Left forelimb (tissue), 1 donor: Measurements from ENCODE around the gene CLDN14.

Experiments used
- DNase-seq: peaks from one replicate; pipeline ENCODE4 v3.0.0-alpha.2; 2018; ENCODE audit warnings: low spot score

Gene CLDN14, protein sequence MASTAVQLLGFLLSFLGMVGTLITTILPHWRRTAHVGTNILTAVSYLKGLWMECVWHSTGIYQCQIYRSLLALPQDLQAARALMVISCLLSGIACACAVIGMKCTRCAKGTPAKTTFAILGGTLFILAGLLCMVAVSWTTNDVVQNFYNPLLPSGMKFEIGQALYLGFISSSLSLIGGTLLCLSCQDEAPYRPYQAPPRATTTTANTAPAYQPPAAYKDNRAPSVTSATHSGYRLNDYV

DNA sequence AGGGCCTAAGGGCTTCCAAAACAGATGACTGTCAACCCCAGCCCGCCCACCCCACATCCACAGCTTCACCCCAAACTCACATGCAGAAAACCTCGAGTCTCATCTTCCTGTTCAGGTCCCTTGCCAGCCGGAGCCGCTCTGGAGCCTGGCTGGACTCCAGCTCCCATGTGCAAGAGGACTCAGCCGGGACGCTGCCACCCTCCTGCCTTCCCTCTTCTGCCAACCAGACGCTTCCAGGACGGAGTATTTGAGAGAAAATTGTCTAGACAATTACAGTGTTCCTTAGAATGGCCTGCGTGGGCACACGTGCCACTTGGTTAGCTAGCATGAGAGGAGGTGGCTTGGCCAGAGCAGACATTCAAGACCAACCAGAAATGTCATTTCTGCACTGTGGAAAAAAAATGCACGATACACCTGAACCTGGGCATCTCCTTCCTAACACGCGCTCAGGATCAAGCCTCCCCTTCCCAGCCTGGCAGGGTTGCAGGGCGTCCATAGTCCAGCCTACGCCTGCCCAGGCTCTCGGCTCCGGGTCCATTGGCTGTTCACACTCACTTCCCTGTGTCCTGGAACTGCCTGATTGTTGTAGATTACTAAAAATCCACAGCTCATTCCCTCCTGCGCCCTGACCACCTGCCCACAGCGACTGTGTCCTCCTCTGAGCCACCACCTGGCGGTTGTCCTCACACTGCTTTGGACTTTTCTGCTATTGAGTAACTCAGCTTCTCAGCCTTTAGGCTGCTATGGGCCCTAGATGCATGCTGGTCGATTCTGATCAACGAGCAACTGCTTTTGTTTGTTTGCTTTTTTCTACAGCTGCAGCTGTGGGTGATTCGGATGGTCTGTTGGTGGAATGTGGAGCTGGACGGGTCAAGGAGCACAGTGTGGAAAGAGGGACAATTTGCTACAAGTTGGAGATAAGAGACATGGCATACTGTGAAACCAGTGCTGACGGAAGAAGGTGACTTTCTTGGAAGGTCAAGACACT is at the start of gene CLDN14:
Gene CLDN14 (minus strand): TSS at position 708 of the 988 bp plus-strand sequence. CDS start 18,427 bp downstream, outside the sequence.
- DNase-seq = no peak

DNA sequence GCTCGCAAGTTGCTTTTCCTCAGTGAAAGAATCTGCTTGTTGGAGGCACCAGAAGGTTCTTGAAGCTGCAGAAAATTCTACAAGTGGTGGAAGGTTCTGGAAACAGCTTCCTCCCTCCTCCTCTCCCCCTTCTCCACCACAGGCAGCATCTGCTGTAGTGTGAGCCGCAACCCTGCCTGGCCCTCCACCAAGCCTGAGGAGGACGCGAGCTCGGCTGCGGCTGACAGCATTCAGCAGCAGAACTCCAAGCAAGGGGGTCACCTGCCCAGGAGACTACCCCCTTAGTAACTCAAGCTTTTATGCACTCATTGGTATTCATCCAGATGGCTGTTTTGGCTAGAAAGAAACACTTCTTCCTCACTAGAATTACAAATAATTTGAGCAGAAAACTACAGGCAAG is 48.8 kb upstream of the CLDN14 start:
- DNase-seq = no peak

DNA sequence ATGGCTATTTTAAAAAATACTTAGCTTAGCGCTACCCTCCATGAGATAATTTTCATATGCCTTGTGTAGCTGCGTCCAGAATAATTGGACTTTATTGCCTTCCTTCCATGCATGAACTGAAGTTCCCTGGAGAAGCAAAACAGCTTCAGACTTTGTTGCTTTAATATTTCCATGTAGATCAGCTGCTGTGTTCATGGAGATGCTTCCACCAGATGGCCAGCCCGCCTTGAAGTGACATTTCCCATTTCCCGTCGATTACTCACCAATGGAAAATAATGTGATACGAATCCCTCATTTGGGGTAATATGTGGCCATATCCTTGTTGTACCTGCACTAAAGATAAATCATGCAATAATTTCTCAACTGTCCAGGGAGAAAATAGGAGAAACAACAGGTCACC is 47.4 kb upstream of the CLDN14 start:
- DNase-seq = no peak

DNA sequence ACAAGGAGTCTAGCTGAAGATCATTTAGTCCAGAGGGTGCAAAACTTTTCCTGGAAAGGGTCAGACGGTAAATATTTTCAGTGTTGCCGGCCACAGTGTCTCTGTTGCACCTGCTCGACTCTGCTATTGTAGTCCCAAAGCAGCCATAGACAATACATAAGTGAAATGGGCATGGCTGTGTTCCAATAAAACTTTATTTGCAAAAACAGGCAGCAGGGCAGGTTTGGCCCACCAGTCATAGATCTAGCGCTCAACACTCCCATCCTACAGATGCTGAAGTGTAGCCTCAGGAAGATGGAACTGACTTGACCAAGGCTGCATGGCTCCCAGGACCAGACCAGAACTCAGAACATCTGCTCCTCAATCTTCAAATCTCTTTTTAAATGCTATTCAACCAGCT is 46.2 kb upstream of the CLDN14 start:
- no peak for DNase-seq

DNA sequence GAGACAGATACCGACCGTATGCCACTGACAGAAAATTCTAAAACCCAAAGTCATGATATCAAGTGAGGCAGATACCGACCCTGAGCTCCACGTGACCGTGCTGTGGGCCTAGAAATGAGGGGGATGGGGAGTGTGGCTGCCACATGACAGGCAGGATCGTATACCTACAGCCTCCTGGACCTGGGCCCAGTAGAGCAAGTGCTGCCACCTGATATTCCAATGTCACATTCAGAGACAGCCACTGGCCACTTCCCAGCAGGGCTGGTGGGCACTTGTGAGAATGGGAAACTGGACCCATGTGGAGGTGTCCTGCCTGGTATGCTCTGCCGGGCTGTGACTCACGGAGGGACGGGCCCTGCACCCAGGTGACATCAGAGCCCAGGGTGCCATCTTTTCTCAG is 44.6 kb upstream of the CLDN14 start:
- no peak for DNase-seq

DNA sequence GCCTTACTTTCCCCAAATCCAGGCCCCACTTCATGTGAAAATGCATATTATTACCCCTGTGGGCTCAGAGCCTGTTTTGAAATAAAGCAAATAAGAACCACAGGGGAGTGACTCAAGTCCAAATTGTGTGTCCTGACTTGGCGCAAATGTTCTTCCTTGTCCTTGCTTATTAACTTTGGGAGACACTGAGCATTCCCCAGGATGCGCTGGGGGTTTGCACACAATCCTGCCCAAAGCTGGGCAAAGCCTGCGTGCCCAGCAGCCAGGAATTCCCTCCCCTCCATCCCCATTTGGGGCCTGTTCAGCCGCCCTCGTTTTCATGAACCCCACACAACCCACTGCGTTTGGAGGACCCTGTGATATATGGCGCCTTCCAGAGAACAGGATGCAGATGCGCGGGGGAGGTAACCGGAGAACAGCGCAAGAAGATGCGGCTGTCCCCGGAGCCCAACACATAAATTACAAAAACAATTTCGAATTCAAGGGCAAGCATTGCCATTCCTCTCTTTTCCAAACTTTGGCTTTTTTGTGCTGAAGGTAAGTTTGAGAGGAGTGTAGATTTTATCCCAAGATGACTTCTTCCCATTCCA is 42.4 kb upstream of the CLDN14 start:
- no peak for DNase-seq

DNA sequence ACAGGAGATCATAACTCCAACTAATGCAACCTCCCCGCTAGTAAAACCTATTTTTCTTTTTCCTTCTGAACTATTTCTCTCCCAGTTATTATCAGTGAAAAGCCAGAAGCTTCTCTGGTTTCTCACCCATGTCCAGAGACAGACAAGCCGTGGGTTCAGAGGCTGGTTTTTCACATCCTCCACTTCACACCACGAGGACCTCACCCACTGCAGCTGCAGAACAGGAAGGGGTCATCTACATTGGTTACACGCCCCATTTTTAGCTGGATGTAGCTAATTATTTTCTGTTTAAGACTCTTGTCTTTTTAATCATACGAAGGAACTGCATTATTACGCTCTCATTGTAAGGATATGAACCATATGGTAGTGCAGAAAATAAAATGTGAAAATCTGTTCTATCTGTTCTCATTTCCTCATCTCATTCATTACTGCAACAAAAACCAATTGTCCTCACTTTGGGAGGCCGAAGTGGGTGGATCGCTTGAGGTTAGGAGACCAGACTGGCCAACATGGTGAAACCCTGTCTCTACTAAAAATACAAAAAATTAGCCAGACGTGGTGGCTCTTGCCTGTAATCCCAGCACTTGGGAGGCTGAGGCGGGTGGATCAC is 39.1 kb upstream of the CLDN14 start:
- DNase-seq = no peak

DNA sequence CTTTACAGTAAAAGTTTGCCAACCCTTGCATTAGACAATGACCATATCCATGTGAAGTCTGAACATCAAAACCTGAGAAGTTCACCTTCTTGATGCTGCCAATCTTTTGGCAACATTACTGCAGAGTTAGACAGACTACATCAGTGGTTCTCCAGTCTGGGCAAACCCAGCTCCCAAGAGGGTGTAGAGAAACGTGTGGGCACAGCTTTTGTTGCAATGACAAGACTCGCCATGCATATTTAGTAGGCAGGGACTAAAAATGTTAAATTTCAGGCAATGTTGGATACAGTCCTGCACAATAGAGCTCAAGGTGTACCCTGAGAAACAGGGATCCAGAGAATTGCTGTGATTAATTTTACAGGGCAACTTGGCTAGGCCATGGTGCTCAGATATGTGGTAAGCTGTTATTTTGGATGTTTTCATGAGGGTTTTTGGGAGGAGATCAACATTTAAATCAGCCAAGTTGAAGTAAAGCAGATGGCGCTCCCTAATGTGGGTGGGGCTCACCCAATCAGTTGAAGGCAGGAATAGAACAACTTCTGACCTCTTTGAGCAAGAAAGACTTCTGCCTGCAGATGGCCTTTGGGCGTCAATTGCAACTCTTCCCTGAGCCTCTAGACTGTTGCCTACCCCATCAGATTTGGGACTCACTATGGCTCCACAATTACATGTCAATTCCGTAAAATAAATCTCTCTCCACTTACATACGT is 37.6 kb upstream of the CLDN14 start:
- no peak for DNase-seq

DNA sequence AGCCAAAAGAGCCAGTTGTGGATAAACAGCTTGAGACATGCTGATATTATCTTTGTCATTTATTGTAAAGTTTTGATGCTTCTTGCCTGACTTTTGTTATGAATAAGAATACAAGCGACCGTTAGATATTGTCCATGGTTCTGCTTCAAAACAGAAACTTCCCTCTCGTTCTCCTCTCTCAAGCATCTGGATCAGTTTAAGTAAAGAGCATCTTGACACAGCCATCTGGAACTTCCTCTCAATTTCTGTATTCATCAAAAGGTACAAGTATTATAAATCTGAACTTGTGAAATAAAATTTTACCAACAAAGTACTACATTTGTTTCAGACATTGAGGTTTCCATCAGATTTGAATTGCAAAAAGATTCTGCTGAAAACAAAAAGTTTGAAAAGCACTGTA is 36.4 kb upstream of the CLDN14 start:
- no peak for DNase-seq

DNA sequence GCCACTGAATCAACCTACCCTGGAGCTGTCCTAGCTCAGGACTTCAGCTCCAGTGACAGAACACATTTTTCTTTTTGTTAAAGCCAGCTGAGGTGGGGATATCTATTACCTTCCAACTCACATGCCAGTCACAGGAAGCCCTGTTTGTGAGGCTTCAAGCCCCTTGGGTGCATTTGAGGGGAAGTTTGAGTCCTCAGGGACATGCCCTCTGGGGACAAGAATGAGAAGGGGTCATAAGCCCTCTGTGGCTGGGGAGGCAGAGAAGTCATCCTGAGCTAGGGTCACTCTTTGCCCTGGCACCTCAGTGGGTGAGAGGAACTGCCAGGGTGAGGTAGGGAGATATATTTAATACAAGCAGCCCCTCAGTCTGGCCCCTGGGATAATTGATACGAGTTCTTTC is 33.5 kb upstream of the CLDN14 start:
- no peak for DNase-seq

DNA sequence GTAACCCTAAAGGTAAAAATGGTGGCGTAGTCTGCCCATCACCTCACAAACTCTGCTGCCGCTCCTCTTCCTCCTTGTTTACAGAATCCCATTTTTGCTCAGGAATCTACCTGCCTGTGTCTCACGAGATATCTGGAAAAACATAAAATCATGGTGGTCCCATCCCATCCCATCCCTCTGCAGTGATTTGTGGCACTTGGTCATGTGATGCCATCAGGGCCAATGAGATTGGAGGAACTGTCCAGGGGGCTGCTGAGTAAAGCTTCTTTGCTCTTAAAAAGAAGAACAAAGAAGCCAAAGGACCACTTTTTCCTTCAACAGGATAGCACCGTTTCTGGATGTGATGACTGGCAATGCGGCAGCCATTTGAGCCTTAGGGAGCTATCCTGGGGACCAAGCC is 33.0 kb upstream of the CLDN14 start:
- DNase-seq = no peak

DNA sequence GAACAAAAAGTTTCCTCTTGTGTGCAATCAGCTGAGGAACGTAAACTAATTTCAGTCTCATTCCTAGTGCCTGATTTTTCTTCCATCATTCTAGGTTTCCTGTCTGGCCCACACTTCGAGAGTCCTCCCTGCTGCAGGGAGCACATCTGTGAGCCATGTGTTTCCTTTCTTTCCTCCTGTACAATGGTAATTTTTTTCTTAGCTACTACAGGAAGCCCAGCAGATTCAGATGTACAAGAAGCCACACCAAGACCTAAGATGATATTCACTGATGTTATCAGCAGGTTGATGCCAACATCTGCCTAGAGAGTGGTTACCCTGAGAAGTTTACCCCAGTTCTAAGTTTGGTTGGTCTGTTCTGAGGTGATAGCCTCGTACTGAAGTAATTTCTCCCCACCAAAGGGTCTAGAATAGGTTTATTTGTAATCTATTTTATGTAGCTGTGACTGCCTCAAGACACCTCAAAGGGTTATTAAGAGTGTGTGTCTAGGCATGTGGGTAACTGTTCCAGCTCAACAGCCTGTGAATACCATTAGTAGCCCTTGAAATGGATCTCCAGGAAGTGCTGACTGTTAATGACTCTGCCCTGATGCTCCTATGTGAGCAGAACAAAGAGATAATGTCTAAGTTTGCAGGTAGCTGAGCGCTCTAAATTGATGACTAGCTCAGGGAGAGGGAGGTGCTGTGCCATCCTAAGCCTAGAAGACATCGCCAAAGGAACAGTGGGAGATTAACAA is 31.7 kb upstream of the CLDN14 start:
- DNase-seq = peak; percentile 26

DNA sequence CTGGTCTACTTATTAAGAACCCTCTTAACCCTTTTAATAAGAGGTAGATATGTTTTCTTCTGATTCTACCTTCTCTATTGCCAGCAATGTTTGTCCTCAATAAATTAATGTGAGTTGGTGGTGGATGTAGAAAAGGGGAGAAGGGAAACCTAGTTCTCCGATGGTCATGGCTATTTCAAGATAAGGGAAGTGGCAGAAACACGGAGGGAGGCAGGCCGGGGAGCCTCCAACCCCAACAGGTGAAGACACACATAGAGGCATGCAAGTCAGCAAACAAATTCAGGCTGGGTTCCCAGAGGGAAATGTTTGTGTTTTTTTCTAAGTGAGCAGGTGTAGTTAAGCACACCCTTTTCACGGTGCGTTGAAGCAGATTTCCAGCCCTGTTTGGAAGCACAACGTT is 31.0 kb upstream of the CLDN14 start:
- DNase-seq = no peak

DNA sequence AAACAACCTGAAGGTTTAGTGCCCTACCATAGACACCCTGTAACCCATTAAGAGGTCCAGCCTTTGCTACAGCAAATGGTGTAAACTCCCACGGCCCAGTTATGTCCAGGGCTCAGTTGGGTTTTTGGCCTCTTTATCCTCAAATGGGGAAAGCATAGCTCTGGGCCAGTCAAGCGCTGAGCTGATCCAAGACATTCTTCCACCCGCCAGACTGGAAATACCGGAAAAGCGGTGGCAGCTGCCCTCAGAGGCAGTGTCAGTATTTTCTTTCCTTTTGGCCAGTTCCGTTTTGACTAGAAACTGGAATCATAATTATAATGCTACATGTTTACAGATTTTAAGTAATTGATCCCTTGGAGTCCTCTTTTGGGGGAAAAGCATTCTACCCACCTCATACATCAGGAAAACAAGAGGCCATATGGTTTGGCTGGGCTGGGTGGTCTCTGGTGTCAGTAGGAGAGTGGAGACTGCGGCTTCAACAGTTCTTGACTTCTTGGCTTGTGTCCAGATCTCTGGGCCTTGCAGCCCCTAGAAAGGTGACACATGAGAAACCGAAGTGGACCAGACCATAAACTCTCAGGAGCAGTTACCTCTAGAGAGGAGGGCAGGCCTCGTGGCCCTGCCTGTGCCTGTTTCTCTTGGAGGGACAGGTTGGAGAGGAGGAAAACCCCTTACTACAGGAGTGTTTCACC is 30.2 kb upstream of the CLDN14 start:
- DNase-seq = no peak

DNA sequence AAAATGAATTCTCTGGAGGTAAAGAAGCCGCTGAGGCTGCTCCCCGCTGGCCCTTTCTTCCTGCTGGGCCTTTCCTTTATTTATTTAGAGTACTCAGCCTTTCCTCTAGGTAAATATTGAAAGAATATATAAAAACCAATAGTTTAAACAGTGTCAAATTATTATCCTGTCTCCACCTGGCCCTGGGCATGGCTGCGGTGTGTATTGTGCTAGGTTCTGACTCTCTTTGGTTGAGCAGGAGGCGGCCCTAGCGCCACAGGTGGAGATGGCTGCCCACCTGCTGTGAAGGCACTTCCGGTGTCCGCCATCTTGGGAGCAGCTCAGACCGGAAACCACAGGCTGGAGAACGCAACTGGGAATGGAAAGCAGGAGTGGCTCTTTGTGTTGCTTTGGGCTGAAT is 29.0 kb upstream of the CLDN14 start:
- DNase-seq = no peak

DNA sequence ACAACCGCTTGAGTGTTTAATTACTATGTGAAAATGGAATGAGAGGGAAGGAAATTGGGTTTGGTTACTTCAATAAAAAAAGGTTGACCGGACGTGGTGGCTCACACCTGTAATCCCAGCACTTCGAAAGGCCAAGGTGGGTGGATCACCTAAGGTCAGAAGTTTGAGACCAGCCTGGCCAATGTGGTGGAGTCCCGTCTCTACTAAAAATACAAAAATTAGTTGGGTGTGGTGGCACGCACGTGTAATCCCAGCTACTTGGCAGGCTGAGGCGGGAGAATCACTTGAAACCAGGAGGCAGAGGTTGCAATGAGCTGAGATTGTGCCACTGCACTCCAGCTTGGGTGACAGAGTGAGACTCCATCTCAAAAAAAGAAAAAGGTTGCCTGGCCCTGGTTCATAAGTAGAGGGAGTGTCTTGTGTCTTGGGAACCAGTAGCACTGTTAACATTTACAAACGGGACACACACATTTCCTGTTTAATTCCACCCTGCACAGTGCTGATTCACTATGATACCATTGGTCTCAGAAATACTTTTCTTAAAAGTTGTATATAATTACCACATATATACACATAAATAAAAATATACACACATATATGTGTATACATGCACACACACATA is 27.6 kb upstream of the CLDN14 start:
- no peak for DNase-seq

DNA sequence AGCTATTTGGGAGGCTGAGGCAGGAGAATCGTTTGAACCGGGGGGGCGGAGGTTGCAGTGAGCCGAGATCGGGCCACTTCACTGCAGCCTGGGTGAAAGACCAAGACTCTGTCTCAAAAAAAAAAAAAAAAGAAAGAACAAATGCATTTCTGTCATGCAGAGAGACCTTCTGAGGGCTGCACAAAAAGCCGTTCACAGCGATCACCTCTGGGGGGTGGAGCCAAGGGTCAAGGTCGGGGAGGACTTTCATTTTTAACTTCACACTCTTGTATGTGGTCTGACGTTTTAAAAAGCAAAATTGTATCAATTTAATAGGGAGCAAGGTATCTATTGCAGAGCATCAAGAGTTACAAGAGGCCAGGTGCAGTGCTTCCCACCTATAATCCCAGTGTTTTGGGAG is 26.6 kb upstream of the CLDN14 start:
- DNase-seq = no peak

DNA sequence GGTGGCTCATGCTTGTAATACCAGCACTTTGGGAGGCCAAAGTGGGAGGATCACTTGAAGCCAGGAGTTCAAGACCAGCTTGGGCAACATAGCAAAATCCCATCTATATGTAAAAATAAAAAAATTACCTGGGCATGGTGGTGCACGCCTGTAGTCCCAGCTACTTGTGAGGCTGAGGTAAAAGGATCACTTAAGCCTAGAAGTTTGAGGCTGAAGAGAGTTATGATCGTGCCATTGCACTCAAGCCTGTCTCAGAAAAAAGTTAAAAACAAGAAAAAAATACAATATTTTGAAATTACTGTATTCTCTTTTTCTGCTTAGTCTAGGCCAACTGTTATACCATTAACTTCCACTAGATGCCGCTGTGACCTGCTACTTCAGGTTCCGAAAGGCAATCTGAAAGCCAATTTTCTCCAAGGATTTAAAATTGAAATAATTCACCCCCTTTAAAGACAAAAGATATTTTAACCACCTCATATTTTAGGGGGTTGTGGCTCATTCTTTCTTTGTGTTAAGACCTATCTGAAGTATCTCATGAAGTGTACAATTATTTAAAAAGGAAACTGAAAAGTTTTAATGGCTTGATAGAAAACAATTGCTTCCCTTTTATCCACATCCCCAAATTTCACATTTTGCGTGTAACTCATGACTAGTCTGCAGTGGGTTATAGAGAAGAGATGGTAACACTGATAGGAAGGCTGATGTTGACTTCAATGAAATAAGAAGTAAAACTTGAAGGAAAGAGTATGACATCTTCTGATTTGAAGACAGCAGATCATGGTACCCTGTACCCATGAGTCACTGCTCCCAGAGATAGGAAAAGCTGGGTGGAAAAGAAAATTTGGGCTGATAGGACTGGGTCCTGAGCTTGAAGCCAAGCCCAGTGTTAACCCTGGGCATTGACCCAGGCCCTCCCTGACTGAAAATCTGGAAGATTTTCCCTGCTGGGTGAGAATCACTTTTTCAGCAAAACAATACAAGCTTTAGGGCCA is 24.4 kb upstream of the CLDN14 start:
- no peak for DNase-seq

DNA sequence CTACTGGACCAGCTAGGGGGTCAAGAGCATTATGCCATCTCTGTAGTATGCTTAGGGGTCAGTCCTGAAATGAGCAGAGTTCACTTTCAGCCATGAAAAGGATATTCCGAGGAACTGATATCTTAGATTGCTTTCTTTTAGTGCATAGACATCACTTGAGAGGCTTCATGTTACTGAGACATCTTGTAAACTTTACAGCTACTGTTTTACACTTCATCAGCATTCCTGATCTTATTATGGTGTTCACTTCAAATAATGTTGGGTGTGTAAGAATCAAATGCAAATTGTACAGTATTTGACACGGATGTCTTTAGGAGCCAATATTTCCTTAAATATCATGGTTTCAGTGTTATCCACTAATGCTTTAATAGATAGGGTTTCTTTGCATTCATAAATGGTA is 22.4 kb upstream of the CLDN14 start:
- DNase-seq = no peak
